NCI-H1694 (cell line): ENCODE measurements around the gene IFNA6.

Source experiments
- DNase-seq: peaks from one replicate; lab custom pipeline; 2025; lab: John Stamatoyannopoulos, UW

Gene IFNA6

DNA sequence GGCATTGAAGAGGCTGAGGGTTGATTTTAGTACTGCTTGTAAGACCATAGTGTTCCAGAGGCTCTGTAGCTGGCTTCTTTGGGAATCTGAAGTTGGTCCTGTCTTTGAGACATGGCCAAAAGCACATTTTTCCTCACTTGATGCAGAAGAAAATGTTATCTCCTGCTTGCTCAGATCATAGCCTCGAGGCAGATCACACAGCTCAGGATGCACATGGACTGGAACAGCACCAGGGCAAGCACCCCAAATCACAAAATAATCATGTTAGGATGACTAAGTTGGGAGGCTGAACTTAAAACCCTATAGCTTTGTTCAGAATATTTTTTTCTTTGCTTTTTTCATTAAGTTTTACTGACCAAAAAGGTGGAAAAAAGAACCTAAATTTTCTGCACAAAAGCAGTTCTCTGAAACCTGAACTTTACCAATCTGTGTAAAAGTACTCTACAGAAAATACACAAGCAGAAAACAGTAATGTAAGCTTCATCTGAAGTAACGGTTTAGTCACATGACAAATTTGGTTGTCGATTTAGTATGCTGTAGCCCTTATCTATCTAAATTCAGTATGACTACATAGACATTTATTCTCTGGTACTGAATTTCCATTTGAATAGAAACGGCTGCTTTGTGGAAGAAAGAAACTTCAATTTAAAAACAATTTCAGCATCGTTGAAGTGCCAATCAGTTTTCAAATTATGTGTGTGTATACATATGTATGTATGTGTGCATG, 18.8 kb downstream of the IFNA6 start:
- DNase-seq, result no peak

DNA sequence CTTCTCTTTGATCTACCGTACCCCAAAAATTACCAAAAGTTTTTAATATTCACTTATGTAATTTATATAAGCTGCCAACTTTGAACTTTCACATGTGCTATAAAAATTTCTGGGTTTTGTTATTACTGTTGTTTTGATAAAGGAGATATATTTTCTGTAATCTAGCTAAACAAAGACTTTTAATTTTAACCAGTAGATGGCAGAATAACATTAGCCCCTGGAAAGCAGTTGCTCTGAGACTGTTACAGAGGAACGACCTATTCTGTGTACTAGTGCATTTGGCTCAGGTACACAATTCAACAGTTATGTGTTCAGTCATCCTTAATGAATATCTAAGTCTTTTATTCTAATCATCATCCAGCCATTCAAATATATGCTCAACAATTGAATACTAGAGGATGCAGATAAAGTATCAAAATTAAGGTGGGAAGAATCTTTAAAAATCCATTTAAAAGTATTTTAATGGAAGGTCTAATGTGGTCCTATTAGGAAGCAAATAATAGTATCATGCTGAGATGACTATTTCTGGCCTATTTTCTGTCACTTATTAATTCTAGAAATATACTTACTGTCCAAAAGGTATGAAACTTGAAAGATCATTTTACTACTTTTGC, 24.1 kb downstream of the IFNA6 start:
- peak; percentile 27 for DNase-seq

DNA sequence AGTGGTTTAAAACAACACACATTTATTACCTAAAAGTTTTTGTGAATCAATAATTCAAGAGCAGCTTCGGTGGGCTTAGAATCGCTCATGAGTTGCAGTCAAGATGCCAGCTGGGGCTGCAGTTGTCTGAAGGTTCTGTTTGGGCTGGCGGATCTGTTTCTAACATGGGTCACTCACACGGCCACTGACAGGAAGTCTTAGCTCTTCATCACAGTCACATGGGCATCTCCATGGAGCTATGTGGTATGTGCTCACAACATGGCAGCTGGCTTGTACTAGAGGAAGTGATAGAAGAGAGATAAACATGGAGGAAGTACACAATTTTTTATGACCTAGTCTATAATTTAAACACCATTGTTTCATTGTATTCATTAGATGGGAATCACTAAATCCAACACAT, 26.6 kb downstream of the IFNA6 start:
- no peak for DNase-seq

DNA sequence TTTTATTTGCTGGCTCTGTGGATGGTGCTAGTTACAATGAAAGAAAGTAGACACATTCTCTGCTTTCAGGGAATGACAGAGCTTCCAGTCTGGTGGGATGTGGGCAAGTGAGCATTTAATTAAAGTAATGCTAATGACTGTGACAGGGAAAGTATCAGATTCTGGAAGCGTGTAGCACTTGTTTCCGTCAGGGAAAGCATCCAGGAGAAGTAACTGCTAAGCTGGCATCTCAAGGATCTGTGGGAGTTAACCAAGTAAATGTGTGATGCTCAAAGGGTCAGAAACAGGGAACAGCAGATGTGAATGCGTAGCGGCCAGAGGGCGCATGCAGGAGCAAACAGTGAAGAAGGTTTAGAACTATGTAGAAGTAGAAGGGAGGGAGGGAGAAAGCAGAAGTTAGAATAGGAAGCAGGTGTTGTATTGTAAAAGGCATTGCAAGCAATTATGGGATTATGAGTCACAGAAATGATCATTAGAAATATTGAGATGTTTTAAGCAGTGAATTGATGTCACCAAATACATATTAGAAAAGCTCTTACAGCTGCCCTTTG, 27.7 kb downstream of the IFNA6 start:
- DNase-seq, result no peak

DNA sequence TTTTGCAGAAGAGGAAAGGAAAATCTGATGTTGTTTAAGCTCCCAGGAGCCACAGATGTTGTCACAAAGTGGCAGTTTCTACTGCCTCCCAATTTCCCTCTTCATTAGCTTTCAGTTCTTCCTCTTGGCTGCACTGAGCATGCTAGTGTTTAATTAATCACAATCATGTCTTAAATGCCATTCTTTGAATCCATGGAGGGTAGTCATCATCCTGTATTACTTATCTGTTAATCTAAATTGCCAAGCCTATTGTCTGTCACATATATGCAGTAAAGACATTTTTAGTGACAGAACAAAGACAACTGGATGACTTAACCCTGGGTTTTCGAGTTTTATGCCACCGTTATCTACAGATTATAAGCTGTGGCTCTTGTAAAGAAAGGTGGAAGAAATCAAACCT, 30.2 kb downstream of the IFNA6 start:
- no peak for DNase-seq

DNA sequence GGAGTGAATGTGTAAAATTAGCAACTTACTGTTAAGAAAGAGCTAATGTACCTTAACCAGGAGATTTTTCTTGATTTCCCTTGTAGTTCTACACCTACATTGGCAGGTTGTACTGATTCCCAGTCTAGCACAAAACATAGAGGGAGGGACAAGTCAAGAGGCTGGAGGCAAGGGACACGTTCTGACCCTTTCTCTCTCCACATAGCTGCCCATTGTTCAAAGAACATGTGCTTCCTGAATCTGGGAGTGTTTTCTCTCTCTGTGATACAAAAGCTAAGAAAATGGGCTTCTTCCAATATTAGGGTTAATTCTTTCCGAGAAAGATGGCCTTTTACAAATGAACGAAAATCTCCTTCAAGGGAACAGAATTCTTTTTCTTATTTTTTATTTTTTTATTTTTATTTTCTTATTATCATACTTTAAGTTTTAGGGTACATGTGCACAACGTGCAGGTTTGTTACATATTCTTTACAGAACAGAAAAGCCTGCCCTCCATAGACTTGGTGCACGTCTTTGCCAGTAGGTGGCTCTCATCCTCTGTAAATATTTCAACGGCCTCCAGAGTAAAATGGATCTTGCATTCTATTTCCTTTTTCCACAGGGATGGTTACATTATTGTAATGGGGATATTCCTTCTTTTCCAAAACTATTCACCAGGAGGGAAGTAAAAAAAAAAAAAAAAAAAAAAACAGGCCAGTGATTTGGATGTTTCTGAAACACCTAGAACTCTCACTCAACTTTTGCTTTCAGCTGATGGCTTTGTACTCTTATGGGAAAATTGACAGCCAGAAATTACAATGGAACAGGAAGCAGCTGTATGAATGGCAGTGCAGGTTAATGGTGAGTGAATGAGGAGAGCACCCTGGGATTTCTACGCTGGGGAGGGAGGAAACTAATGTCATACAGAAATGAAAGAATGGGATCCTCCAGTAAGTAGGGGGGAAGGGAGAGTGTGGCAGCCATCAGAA, 32.4 kb downstream of the IFNA6 start:
- DNase-seq, result peak; percentile 13

DNA sequence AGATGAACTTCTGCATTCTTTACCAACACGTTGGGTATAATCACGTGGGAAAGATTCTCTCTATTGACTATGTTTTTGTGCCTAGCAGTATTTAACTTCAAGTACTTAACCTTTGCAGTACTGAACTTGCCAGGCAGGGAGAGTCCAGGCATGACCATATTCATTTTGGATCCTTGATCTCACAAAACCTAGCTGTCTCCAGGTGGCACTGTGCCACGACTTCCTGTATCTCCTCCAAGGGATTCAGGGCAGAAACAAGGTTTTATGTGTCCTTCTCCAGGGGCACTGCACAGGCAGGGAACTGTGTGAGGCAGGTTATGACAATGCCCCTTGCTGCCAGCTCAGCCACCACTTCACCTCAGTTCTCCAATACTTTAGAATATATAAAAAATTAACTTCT, 33.8 kb downstream of the IFNA6 start:
- DNase-seq, result no peak

DNA sequence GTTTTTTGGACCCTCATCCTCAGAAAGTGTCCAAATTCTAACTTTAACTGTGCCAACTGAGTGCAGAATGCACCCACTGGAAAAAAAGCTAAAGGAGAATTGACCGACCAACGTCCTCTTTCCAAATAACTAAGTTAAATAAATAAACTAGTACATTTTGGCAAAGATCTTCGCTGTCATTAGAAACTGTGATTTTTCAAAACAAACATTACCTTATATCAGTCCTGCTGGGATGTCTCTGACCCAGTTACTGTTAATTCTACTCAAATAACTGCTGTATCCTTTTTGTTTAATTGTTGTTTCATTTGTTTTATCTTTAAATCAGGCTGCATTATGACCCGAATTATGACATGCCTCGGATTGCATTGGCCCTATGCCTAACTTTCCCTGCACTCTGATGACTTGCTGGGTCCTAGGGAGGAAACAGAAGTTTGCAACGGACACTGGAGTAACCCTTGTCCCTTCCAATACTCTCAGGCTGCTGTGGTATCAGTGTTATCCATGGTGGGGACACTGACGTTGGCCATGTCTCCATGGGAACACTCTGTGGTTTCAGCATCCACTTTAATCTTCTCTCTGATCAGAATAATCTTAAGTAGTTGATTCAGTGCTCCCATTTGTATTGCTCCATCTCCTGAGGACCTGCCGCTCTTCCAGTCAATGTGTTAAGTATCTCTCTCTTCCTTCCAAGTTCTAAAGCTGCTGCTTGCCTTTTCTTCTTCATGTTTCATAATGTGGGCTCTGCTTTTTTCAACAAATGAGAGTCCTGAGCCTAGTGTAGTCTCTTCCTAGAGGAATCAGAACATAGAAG, 34.5 kb downstream of the IFNA6 start:
- DNase-seq, result no peak

DNA sequence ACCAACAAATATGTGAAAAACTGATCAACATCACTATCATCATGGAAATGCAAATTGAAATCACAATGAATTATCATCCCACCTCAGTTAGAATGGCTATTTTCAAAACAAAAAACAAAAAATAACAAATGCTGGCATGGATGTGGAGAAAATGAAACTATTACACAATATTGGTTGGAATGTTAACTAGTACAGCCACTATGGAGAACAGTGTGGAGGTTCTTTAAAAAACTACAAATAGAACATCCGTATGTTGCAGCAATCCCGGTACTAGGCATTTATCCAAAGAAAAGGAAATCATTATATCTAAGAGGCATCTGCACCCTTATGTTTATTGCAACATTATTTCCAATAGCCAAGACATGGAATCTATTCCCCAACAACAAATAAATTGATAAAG, 36.5 kb downstream of the IFNA6 start:
- no peak for DNase-seq

DNA sequence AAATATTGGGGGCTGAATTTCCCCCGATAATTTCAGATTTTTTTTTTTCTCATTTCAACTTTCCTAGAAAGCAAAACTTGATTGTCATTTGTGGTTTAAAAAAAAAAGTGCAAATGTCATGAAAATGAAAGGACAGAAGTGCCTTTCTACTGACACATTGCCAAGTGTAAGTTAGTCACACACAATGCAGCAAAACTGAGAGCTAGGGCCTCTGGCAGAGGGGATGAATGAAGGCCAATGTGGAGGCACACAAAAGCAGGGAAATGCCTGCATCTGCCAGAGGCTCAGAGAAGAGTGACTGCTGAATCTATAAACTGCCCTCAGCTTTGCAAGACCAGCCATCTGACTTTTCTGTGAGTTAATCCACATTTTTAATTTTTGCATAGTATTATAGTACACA, 38.8 kb downstream of the IFNA6 start:
- DNase-seq, result no peak

DNA sequence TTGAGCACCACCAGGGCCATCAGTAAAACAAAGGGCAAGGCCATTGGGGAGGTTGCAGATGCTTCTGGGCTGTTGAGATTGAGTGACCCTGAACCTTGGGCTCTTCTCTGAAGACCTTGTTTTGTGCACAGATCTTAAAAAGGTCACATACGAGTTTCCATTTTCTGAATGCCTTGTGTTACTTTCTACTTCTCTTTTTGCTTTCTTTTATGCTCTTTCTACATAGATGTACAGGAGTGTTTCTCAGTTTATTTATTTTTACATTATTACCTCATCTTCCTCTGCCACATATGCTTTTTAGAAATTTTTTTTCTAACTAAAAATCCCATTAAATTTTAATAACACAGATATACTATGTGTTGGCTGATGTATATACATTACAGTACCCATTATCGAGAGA, 45.5 kb downstream of the IFNA6 start, which contains the start of gene IFNA5:
Gene IFNA5 (minus strand): TSS at position 101 of the 400 bp plus-strand sequence. CDS start 57 bp downstream, at position 44.
- DNase-seq, result no peak
